GM21723 (cell line): ENCODE results near the gene SMARCD3.

Experiments
- ATAC-seq: cut with Tn5 transposase; IDR thresholded peaks from one replicate; pipeline ENCODE4 v1.9.1; 2021; ENCODE audit warnings: mild to moderate bottlenecking, moderate library complexity; ENCODE audit not compliant: unreplicated experiment

SMARCD3 gene

DNA sequence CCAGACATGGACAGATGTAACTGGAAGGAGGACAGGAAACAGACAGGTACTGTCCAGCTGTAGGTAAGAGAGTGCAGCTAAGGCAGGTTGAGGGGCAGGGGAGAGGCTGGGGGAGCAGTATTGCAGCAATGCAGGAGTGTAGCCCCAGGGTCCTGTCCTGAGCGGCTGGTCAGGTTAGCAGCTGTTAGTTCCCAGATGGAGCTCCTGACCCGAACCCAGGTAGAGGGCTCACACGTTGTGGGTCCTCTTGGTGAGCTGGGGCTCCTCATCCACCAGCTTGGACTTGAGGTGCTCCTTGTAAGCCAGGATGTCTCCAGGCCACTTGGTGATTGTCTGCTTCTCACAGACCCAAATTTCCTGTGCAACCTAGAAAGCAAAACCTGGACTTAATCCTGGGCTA lies 34.7 kb downstream of the SMARCD3 start:
- no peak for ATAC-seq

- ATAC-seq, result no peak
These were observed 35.9 kb downstream of the SMARCD3 start for GRCh38 chr7:151212626-151213025.

- ATAC-seq, result no peak
These were observed 37.2 kb downstream of the SMARCD3 start for GRCh38 chr7:151211155-151211772.

DNA sequence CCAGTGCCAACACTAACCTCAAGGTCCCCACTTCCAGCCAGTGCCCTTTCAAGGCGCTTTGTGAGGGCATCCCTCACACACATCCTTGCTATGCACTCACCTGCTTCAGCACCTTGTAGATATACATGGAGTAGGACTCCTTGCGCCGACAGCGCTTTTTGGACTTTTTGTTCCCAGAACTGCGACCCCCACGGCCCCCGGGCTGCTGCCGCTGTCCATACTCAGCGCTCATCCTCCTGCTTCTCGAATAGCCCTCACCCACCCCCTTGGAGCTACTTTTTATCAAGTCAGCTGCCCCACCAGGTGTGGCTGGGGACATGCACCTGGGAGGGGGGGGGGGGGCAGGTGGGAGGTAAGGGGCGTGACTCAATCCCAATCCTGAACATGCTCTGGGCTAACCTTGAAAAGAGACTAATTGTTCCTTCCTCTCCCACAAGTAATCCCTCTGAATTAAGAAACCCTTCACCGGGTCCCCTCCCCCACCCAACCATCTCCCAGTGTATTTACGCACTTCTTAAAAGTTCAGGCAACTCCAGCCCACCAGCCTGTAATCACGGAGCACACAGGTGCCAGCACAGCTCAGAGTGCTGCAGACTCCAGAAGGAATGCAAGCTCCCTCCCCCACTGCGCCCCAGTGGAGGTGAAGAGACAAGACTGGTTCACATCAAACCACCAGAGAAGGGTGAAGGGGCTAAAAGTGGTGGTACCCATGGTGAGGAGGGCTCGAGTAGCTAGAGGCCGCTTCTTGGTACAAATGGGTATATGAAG lies 38.2 kb downstream of the SMARCD3 start, which contains the start of gene H2BK1:
H2BK1 (minus strand) TSS at position 402 of the 768 bp plus-strand sequence; CDS start at position 232, 170 bp downstream.
- no peak for ATAC-seq

DNA sequence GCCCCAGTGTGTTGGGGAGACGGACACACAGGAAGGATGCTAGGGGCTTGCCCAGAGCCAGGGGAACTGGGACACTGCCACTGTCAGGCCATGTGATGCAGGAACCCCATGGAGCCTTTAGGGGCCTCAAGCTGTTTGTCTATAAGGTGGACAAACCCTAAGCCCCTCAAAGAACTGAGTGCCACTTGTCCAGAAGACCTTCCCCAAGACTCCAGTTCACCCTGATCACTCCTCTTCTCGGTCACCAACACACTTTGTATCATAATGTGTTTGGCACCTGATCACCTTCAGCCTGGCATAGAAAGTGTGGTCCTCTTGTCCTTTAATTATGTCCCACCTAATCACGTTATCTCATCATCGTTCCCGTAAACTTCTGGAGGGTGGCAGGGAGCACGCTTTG lies 38.9 kb downstream of the SMARCD3 start:
- no peak for ATAC-seq

GRCh38 chr7:151208253-151208862 lies 40.1 kb downstream of the SMARCD3 start:
- ATAC-seq, result no peak

- ATAC-seq, result no peak
These were observed 40.7 kb downstream of the SMARCD3 start for GRCh38 chr7:151207804-151208203.

GRCh38 chr7:151207315-151207714 lies 41.2 kb downstream of the SMARCD3 start:
- no peak for ATAC-seq

GRCh38 chr7:151206914-151207313 lies 41.6 kb downstream of the SMARCD3 start:
- no peak for ATAC-seq

DNA sequence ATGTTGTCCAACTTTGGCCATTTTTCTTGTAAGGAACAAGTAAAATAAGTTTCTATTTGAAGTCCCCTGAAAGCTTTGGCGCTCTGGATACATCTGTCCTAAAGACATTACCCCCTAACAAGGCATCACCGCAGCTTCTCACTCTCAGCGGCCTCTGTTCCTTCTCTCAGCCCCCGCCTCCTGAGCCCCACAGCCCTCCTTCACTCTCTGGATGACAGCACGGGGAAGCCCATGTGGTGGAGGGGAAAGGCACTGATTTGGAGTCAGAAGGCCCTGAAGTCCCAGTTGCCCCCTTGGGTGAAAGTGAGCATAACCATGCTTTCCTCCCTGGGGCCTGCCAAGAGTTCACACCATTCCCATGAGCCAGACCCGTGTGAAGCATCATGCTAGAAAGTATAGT lies 42.8 kb downstream of the SMARCD3 start:
- ATAC-seq, result no peak

DNA sequence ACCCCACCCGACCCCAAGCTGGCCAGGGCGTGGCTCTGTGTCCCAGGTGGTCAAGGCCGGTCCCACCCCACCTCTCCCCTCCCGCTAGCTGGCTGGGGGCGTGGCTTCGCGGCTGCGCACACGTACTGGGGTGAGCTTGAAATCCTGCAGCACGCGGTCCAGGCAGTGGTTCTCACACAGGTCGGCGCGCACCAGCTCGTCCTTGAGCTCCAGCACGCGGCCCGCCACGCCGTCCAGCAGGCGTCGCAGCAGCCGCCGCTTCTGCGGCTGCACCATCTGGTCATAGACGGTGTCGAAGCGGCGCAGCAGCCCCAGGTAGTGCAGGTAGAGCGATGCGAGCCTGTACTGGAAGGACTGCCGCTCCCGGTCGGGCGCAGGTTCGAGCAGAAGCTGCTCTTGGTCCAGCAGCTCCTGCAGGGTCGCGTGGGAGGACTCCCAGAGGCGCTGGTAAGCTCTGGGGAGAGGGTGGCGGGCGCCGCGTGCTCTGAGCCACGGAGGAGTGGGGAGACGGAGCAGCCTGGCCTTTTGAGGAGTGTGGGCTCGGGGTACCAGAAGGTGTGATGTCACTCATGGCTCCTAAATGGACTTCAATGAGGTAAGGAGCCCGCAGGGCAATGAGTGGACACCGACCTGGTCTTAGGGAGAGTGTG lies 44.0 kb downstream of the SMARCD3 start:
- ATAC-seq, result no peak

DNA sequence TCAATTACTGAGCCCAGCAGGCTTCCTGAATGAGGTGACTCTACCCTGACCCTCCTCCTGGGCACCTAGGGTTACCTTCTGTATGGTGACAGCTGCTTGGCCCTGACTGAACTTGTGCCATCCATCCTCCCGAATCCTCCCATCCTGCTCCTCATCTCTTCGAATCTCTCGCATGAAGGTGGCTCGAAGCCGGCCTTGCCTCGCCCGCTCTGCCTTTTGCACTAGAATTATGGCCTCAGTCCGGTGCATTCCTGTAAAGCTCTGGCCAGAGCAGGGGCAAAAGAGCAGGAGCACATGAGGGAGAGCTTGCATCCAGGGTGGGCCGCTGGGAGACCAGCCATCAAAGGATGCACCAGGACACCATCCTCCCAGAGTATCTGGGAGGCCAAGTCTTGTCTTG lies 45.7 kb downstream of the SMARCD3 start:
- ATAC-seq, result no peak

DNA sequence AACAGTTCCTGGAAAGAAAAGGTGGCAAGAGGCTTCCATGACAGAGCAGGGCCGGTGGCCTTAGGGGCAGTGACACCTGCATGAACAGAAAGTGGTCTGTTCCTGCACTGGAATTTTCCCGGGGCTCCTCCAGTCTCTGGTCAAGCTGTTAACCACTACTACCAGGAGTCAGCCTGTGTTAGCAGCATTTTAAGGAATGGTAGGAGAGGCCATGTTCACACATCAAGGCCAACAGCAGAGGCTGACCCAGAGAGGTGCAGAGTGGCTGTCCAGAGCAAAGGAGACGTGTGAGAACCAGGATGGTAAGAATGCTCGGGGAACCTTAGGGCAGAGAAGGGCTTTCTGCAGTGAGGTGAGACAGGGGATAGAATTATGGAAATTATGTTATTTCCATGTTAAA lies 46.7 kb downstream of the SMARCD3 start:
- no peak for ATAC-seq

DNA sequence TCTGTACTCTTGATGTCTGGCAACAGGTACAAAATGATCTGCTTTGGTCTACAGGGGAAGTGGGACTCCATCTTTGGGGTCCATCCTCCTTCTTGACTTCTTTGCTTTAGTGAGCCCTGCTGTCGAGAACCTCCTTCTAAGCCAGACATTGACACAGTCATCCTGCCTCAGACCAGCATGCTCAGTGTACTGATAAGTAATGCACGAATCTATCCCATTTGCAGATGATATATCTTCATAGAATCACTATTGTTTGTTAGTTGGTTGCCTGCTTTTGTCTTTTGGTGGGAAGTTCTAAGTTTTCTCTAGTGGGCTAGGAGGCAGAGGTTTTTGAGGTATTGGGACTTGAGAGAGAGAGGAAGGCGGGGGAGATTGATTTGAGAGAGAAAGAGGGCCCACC lies 47.1 kb downstream of the SMARCD3 start:
- ATAC-seq, result no peak

DNA sequence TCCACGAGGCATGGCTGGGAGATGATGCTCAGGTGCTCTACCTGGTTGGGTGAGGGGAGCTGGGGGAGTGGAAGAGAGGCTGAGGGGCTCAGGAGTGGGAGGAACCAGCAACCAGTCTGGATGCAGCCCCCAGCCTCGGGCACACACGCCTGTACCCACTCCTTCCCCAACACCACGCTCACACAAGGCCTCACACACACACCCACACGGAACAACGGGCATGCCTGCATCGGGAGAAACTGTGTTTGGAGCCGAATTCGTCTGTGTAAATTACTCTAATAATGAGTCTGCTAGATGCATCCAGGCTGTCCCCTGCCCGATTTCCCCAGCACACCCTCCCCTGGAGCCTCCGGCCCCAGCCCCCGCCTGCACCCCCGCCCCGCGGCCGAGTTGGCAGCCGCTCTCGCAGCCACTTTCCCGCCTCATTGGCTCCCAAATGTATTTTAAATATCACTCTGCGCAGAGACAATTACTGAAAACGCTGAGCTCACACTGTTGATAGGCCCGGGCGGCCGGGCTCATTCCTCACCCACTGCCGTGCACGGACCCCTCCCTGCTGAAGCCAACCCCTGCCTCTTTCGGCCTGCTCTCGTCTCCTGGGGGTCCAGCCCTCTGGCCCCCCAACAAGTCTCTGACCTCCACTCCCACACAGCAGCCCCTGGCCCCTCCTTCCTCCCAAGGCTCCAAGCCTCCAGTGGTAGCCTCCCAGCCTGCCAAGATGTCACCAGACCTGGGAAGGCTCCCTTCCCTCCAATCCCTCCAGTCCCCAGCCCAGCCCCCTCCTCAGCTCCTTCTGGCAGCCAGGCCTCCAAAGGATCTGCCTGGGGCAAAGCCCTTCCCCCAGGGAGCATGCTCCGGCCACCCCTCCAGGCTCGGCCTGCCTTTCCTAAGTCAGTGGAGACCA lies 49.3 kb downstream of the SMARCD3 start:
- no peak for ATAC-seq

- no peak for ATAC-seq
These were observed 50.6 kb downstream of the SMARCD3 start for GRCh38 chr7:151197932-151198331.

GRCh38 chr7:151195616-151196450 lies 52.7 kb downstream of the SMARCD3 start:
- no peak for ATAC-seq

DNA sequence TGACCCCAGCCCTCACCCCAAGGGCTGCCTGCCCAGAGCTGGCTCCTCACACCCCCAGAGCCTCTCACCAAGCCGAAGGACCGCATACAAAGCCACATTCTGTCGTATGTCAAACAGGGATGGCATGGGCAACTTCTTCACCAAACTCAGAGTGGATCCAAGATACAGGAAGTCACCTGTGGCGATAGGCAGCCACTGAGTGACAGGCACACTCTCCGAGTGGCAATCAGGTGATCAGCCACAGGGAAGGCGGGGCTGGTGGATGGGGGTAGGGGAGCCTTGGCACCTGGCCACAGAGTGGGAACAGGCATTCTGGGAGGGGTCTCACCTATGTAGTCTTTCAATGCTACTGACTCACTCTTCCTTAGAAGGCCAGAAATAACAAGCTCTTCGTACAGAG lies 54.3 kb downstream of the SMARCD3 start:
- no peak for ATAC-seq

DNA sequence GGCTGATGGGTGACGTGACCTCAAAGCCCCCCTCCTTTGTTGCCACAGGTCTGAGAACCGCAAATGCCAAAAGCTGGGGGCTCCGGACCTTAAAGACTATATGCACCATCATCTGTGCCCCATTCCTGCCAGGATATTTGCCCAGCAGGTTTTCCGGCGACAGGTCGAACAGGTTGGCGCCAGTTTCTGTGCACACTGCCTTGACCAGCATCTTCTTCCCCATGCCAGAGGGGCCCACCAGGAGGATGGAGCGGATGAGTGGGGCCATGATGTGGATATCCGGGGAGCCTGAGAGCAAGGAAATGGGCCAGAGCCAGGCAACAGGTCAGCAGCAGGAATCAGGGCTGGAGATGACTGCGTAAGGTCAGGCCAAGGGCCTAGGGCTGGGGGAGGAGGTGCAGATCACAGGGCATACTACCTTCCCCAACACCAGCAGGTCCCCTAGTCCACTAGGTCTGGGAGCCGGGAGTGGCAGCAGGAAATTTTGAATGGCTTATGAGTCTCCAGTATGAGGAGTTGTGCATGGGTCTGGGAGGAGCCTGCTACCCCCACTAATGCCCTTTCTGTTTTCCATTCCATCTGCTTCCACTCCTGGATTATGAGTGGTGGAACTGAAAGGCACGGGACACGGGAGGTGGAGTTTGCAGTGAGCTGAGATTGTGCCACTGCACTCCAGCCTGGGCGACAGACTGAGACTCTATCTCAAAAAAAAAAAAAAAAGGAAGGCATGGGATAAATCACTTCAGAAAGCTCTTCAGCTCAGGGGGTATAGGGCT lies 55.1 kb downstream of the SMARCD3 start:
- no peak for ATAC-seq
